SK-N-SH treated with all-trans-retinoic acid at 6 μM for 48 hours (cell line): ENCODE measurements around the gene ZNF143.

Experiments
- RARB ChIP-seq: fragments of 250-450 bp; sonication (Bioruptor Pico); IDR thresholded peaks from 2 replicates; pipeline ENCODE4 v1.8.0; 2021; ENCODE audit warnings: mild to moderate bottlenecking, moderate library complexity
- ZNF565 ChIP-seq: fragments of 450-650 bp; formaldehyde crosslinking; conservative IDR thresholded peaks from 2 replicates; pipeline ENCODE4 v1.5.0; 2020; ENCODE audit warnings: low read depth, mild to moderate bottlenecking, moderate library complexity

DNA sequence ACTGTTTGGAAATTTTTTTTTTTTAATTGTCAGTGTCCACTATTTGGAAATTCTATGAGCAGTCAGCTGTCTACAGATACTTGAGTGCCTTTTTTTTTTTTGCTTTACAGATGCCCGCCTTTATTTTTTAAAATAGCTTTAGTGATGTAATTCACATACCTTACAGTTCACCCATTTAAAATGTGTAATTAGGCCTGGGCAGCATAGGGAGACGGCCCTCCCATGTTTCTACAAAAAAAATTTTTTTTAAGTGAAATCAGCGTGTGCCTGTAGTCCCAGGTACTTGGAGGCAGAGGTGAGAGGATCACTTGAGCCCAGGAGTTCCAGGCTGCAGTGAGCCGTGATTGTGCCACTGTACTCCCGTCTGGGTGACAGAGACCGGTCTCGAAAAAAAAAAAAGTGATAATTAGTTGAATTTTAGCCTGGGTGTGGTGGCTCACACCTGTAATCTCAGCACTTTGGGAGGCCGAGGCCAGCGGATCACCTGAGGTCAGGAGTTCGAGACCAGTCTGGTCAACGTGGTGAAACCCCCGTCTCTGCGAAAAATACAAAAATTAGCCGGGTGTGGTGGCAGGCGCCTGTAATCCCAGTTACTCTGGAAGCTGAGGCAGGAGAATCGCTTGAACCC is 1.5 kb downstream of the ZNF143 start:
- TF ChIP-seq RARB (CRISPR knock-in tag) = no peak
- no peak for TF ChIP-seq ZNF565 (CRISPR knock-in tag)
